Fibroblast of skin of abdomen (primary cell): ENCODE measurements around the gene GHITM.
"Not testable (repeated sequence)": the region's sequence is repeated elsewhere in the genome, so short reads cannot be mapped to it uniquely, and the experiment has no call there.

Source experiments
- DNase-seq: peaks from one replicate; pipeline ENCODE4 v3.0.0-alpha.2; 2013

Gene GHITM

DNA sequence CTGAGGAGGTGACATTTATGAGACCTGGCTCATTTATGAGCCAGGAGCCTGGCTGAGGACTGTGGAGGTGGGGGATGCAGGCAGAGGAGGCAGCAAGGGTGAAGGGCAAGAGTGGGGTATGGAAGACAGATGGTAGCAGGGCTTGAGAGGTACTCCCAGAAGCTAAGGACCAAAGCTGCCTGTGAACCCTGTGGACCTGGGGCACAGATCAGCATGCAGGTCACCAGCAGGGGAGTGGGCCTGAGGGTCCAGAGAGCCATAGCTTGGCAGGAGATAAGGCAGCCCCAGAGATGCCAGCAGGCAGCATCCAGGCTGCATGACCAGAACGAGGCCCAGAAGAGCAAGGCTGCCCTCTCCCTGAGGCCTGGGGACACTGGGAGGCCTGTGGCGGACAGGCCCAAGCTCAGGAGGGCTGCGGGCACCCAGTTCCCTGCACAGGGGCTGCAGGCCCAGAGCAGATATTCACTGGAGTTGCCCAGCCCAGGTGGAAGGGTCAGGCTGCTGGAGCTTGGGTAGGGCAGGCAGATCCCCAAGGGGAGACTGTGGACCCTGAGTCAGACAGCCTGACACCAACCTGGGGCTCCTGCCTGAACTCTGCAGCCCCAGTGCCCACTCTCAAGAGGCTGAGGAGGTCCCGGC lies 37.6 kb downstream of the GHITM start:
- no peak for DNase-seq

DNA sequence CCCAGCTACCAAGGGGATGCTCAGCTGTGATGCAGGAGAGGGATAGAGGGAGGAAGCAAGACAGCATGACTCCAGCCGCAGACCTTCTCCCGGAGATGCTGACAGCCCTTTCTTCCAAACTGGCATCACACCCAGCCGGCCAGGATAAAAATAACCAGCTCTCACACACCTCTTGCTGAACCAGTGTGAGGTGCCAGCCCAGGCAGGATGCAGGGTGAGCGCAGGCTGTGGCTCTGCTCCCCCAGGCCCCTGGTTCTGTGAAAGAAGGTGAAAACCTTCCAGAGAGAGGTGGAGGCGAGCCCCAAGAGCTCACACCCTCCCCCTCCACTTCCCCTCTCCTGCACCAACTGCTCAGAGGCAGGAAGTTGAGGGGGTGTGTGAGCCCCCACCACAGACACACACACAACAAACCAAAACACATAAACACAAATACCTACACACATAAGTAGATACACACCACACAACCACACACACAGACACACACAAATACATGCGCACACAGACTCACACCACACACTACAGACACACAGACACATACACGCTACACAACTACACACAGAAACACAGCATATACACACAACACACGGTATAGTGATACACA lies 38.3 kb downstream of the GHITM start:
- DNase-seq = no peak

DNA sequence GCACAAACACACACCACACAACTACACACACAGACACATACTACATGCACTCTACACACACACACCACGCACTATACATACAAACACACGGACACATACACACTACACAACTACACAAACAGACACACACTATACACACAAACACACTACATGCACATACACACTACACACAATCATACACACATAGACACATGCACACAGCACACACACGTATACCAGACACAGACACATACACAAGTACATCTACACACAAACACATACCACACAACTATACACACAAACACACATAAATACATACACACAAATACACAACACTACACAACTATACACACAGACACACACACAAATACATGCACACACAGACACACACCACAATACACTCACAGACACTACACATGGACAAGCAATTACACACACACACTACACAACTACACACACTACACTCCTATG lies 38.9 kb downstream of the GHITM start:
- no peak for DNase-seq

DNA sequence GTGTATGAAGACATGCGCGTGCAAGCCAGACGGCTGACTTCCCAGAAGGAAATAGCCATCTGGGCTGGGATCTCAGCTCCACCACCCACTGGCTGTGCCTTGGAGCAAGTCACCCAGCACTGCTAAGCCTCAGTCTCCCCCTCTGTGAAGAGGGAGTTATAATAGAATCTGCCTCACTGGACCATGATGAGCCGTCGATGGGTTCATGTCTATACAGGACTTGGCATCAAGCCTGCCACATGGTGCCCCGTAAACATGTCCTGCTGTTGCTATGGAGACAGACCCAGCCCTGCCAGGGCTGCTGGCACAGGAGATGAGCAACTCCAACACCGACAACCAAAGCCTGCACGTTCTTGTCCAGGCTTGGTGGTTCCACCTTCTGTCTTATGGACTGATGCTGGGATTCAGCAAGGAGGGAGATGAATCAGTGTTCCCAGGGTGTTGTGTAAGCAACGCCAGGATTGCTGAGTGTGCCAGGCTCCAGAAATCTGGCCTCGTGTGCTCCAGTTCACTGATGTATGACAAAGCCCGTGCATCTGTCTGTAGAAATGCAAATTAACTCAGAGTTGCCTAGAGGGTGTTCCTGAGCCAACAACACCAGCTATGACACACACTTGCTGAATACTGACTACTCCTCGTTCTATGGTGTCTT lies 39.9 kb downstream of the GHITM start:
- DNase-seq = no peak

DNA sequence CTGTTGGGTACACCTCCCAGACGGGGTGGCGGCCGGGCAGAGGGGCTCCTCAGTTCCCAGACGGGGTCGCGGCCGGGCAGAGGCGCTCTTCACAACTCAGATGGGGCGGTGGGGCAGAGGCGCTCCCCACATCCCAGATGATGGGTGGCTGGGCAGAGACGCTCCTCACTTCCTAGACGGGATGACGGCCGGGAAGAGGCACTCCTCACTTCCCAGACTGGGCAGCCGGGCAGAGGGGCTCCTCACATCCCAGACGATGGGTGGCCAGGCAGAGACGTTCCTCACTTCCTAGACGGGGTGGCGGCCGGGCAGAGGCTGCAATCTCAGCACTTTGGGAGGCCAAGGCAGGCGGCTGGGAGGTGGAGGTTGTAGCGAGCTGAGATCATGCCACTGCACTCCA lies 41.1 kb downstream of the GHITM start:
- DNase-seq = not testable (repeated sequence)

DNA sequence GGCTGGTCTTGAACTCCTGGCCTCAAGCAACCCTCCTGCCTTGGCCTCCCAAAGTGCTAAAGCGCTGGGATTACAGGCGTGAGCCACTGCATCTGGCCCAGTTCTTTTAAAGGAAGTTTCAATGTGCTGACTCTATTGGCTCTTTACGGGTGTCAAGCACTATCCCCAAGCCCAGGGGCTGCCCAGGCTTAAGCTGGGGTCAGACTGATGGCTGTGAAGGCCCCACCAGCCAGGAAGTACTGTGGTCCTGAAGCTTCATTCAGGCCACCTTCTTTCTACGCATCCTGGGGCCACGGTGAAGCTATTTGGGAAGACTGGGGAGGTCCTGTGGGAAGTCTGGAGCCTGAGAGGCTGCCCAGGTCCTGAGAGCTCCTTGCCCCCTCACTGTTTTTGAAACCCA lies 42.3 kb downstream of the GHITM start:
- no peak for DNase-seq

DNA sequence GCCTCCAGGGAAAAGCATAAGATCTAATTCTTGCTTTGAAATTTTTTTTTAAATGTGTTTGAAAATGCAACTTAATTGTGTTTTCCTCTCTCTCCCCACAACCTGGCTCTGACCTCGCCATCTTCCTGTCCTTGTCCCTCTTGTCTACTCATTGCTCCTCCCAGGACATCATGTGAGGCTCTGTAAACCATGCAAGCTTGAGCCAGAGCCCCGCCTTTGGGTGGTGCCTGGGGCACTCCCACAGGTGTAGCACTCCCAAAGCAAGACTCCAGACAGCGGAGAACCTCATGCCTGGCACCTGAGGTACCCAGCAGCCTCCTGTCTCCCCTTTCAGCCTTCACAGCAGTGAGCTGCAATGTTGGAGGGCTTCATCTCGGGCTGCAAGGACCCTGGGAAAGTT lies 45.2 kb downstream of the GHITM start:
- no peak for DNase-seq

DNA sequence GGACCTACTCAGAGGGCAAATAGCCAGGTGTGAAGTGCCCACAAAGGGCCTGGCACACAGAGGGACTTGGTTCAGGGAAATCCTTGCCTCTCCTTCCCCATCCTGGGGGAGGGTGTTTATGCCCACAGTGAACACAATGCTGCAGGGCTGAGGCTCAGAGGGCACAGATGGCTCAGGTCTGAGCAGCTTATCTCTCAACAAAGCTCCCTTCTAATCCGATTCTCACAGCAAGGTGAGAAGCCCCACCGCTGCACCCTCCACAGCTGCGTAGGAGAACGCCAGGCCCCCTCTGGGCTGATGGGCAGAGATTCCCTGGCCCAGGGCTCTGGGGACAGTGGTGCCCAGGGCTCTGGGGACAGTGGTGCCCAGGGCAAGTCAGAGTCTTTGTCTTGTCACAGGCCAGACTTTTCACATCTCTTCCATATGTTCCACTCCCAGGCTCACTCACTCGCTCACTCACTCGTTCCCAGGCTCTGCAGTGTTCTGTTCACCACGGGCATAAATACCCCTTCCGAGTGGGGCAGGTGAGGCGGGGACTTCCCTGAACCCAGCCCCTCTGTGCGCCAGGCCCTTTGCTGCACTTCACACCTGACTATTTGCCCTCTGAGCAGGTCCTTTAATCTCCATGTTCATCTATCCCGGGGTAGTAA lies 46.3 kb downstream of the GHITM start:
- DNase-seq = no peak

DNA sequence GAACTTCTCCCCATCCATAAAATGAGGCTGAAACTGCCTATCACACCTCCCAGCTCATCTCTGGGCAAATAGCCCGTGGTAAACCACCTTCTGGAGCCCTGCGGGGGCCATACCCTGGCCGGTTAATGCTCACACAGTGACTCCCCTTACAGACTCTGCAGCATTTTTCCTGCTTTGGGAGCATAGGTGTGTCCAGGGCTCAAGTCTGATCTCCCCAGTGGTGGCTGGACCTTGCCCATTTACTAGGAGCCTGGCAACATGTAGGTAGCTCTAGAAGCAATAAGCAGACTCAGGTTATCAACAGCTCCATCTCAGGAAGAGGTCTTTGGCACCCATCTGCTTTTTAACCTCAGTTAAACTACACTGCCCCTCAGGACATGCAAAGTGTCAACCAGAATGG lies 49.5 kb downstream of the GHITM start:
- no peak for DNase-seq

DNA sequence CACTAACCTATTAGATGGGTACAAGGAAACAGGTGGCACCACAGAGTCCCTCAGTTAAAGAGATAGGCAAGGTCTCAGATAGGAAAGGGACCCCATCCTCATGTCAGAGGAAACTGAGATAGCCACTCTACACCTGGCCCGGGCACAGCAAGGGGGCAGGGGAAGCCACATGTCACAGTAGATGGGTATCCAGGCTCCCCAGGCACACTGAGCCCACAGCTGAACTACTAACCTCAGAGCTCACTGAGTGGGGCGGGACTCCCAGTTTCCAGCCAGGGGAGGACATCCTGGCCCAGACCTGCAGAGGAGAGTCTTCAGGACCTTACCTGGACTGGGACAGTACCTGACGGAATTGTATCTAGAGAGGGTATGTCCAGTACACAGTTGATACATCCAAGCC lies 51.3 kb downstream of the GHITM start:
- no peak for DNase-seq

DNA sequence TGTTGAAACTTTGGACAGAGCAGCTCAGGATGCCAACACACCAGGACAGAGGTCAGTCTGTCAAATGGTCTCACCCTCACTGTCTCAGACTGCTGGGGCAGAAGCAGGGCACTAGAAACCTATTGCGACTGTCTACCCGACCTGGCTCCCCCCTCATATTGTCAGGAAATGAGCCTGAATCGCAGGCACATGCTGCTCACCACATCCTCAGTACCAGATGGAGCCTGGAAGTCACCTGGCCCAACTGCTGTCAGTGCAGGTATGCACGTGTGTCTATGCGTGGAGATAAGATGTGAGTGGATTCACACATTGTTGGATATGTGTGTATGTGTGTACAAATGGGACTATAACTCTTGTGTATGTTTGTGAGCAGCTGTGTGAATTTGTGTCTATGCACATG lies 51.8 kb downstream of the GHITM start:
- no peak for DNase-seq

DNA sequence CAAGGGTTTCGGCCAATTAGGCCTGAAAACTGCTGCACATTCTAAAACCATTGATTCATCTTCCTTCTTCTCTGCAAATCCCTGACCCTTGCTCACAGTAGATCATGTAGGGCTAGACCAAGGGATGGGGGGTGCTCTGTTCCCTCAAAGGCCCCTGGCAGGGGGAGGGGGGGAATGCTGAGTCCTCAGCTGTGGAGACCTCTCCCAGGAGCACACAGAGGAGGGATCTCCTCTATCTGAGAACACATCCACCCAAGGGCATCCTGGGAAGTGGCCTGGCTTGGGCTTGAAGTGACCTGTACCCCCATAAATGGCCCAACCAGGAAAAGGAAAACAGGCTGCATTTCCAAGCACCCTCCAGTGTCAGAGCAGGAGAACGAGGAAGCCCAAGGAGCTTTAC lies 54.0 kb downstream of the GHITM start:
- no peak for DNase-seq

DNA sequence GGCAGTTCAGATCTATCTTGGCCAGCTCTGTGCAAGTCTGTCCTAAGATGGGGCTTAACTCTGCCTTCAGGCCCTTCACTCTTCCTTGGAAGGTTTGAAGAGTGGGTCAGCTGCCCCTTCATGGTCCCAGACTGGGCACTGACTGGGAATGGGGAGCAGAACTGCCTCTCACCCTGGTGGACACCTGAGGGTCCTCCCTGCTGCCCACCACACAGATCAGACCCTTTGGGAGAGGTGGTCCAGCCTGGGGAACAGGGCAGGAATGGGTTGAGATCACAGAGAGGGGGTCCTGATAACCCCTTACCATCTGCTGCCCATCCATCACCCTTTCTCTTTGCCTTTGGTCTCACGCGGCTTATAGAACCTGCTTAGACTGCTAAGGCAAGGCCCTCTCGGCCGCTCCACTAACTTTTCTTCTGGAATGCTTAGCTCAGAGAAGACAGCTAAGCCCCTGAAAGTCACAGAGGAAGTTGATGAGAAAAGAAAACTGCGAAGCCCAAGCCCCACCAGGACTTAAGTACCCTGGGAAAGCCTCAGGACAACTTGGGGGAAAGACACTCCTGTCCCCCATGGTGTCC lies 54.6 kb downstream of the GHITM start:
- no peak for DNase-seq

DNA sequence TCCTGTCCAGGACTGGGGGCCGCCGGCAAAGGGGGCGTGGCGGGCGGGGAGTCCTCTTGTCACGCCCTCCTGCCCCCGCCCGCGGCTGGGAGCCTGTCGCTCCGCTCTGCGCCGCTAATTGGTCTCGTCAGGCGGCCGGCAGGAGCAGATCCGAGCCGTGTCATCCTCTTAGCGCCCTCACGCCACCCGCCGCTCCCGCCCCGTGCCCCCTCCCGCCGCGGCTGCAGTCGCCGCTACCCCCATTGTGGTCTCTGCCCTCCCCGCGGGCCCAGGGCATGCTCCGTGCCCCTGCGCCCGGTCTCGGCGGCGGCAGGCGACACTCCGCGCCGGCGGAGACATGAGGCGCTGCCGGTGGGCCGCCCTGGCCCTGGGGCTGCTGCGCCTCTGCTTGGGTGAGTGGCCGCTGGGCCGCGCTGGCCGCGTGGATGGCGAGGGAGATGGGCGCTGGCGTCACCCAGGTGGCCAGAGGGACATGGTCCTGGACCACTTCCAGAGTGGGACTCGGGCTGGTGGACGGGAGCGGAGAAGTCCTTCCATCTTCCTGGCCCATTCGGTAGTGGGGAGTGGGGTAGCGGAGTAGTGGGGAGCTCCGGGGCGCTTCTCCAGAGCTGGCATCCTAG lies 55.2 kb downstream of the GHITM start, which contains the start of gene CDHR1:
Gene CDHR1, plus strand, starts transcription at position 114 of the 620 bp plus-strand sequence. Its CDS starts 224 bp downstream, at position 338.
- DNase-seq = no peak

DNA sequence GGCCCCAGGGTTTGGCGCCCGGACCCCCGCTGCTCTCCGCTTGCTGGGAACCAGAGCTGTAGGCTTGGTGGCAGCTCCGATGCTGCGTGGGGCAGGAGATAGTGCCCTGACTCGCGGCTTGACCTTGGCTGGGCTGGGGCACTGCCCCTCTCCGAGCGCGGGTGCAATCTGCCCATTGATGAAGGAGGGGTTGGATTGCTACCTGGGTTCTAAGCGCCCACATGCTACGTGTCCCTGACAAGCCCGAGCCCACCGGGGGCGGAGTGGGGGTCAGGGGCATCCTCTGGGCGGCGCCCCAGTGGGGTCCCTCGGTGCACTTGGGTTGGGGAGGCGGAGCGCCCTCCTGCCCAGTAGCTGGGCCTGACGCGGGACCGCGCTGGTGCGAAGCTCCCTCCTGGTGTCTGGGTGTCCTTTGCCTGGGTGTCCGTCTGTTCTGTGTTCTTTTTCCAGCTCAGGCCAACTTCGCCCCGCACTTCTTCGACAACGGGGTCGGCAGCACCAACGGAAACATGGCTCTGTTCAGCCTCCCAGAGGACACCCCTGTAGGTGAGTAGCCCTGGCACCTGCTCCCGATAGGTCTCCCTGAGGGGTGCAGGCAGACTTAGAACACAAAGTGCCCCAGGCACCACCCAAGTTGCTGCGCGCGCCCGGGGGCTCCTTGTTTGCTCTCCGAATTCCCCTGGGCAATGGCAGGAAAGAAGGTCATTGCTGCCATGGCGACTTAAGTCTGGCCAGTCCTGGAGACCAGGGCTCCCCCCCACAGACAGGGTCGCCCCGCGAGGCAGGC lies 55.9 kb downstream of the GHITM start:
- DNase-seq = no peak

DNA sequence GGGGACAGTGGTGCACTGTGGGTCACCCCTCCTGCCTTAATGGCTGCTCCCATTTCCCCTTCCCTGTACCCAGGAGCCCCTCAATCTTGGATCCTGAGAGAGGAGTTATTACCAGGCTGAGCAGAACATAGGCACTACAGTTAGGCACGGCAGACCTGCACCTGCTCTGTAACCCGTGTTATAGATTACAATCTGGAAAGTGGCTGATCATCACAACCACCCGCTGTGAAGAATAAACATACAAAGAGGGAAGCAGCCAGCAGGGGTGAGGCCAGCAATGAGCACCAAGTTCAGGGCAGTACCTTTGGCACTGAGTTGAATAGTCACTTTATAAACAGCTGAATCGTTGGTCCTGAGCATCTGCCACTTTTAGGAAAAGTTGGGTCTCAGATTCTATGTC lies 56.8 kb downstream of the GHITM start:
- no peak for DNase-seq

DNA sequence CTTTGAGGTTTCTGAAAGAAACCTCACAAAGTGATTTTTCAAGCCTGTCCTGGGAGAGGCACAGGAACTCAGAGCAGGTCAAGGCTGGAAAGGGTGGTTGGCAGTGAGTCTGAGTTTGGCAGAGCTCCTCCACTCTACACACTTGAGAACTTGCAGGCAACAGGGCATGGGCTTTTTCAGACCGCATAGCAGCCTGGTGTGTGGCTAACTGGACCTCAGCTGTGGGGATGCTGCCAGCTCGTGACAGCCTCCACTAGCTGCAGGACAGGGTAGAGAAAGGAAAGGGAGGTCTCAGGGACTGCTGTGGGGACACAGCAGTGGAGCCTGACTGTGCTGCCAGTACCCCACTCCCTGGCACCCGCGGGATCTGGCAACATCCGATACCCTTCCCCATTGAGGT lies 57.6 kb downstream of the GHITM start:
- DNase-seq = no peak

DNA sequence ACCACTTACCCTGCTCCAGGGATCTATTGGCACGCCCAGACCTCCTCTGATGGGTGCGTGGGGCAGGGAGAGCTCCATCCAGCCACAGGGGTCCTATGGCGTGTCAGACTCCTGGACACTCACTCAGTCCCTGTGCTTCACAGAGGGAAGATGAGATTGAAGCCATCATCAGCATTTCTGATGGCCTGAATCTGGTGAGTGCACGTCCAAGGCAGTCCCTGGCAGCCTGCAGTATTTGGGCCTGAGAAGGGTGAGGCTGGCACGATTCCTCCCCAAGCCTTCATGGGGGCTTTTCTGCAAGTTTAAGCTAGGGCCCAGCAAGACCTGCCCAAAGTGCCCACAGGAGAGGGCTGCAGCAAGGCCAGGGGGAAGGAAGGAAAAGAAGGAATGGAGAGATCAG lies 58.3 kb downstream of the GHITM start:
- DNase-seq = no peak

DNA sequence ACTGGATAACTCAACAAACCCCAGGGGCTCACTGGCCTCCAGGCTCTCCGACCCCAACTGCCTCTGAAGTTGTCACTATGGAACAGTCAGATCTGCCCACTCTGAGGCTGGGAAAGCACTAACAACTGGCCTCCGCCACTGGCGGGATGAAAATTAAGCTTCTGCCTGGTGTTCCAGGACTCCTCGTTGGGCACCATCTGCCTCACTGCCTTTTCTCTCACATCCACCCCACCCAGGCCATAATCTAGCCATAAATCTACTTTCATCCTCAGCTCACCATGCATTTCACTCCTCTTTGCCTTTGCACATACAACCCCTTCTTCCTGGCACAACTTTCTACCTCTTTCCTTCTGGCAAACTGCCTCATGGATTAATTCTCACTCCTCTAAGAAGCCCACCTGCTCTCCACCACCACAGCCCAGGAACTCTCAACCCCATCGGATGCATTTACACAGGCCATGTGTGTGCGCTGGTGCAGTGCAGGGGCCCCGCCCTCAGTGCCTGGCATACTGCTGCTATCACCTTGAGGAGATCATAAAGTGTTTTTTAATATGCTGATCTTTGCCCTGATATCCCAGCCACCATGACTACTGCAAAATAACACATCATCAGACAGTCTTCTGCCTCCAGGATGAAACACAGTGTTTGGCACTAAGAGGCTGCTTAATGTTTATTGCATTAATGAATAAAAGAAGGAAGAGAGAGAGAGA lies 59.1 kb downstream of the GHITM start:
- no peak for DNase-seq

DNA sequence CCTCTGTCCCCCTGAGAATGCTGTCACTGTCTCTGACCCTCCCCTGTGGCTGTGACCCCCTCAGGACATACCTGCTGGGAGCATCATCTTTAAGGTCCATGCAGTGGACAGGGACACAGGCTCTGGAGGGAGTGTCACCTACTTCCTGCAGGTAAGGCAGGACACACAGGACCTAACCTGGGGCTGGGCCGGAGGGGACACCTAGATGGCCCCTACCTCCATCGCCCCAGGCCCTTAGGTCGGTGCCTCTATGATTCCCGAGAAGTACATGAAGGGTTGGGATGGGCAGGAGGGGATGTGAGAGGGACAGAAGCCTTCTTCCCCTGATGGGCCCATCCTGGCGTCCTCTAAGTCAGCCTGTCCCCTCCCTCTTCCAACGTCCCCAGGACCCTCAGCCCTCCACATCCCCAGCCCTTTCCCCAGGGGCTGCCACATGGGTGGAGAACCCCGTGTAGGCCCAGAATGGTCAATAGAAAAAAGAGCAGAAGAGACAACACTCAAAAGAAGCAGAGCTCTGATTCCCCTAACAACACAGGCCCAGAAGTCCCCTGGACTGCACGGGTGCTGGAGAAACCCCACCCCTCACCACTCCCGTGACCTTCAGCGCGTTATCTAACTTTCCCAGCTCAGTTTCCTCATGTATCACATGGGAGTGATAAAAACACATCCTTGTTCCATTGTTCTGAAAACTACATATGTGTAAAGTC lies 61.4 kb downstream of the GHITM start:
- DNase-seq = no peak

DNA sequence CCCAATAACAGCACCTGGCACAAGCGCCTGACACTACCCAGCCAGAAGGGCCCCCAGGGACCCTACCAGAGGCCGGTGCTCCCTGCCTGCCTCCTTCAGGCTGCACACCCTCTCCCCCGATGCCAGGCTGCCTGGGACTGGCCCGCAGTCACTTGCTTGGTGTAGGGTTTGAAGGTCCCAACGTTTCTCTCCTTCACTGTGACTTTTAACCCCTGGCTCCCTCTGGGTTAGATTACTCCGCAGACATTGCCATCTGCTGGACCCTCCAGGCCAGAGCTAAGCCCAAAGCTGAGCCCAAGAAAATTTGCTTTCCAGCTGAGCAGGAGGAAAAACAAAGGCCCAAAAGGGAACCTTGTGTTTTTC lies 61.9 kb downstream of the GHITM start:
- DNase-seq = no peak
